Hepatocyte (in vitro differentiated cells): ENCODE measurements around the gene AUTS2.

Experiments
- CTCF ChIP-seq: fragments of 200-600 bp; sonication (generic); IDR thresholded peaks from 2 replicates; pipeline ENCODE4 v1.5.1; 2016; ENCODE audit warnings: antibody characterized with exemption, mild to moderate bottlenecking; ENCODE audit not compliant: poor library complexity
- EZH2phosphoT487 ChIP-seq: fragments of 200-600 bp; sonication (generic); IDR thresholded peaks from one replicate; pipeline ENCODE4 v1.6.1; 2018; ENCODE audit warnings: antibody characterized with exemption, mild to moderate bottlenecking, low read depth, moderate library complexity; ENCODE audit not compliant: unreplicated experiment, severe bottlenecking

GRCh38 chr7:70775570-70776156 is 1177.4 kb downstream of the AUTS2 start:
- TF ChIP-seq EZH2phosphoT487 (no peak), CTCF (no peak)
